ENCODE data around the gene TMEM207.

TMEM207 gene

DNA sequence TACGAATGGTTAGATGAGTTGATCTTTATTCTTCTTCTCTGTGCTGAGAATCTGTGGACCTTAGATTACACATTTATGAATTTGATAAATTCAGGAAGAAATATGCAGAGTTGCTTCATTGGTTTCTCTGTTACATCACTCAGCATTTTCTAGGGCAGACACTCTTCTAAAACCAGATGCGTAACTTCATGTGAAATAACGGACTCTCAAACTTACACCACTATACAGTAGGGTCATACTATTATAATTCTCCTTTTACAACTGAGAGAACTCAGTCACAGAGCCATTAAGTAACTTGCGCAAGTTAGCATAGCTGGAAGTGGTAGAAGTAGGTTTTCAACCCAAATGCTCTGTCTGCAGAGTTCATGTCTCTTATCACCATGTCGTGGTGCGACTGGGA lies 5.7 kb downstream of the TMEM207 start:
- no peak for FAIRE-seq

DNA sequence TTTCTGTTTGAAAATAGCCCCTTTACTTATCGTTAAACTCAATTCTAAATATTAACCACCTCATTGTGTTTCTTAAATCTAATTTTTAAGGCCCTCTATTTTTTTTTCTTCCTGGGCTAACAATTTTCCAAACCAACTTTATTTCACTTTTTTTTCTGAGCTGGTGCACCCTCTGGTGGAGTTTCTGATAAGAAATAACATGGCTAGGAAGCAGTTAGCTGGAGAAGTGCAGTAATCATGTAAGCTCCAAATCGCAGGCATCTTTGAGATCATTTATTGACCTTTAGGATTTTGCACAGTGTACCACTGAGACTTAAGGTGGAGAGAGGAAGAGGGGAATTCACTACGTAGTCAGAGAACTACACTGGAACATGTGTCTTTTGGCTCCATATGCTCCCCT lies 6.4 kb downstream of the TMEM207 start:
- FAIRE-seq, result no peak

DNA sequence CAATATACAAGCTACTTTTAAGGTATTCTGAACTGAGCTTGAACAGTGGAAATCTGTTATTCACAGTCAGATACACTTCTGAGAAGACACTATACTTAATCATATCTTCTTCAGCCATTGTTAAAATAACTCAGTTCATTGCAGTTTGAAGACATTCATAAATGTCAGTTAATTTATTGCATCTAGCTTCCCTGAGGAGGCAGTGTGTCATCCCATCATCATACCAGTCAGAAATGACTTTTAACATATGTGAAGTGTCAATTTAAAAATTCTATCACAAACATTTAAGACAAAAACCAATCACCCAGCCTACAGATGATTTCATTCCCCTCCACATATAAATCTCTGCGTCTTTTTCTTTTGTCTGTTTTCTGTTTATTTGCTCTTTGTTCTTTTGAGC lies 7.5 kb downstream of the TMEM207 start:
- no peak for FAIRE-seq

DNA sequence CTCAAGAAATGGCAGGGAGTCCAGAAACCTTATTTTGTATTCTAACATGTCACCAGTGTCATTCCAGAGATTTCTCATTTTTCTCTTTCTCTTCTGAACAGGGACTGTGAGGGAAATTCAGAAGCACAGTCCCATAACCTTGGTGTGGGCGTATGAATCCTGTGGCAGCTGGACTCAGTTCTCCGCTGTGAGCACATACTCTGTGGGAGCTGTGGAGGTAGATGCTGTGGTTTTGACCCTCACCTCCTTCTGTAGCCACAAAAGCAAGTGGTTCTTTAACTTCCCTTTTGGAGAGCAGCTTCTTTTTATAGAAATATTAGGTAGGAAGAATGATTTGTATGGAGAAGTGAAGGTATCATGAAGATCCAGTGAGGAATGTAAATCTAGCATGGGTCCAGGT lies 13.4 kb downstream of the TMEM207 start:
- no peak for FAIRE-seq

DNA sequence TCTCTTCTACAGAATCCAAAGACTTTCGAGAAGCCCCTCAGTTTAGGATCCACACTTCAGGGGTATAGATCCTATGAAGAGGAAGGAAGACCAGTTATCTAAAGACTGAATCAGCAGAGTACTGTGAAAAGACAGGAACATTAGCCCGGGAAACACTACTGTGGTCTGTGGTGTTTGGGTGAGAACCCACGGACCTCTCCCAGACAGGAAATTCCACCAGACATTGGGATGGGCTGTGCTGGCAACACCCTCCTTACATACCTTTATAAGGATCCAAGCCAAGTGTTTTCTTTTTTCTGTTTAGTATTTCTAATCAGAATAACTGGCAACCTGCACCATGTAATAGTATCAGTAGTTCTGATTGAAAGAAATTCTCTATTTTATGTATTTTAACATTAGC lies 14.1 kb downstream of the TMEM207 start:
- FAIRE-seq, result no peak

DNA sequence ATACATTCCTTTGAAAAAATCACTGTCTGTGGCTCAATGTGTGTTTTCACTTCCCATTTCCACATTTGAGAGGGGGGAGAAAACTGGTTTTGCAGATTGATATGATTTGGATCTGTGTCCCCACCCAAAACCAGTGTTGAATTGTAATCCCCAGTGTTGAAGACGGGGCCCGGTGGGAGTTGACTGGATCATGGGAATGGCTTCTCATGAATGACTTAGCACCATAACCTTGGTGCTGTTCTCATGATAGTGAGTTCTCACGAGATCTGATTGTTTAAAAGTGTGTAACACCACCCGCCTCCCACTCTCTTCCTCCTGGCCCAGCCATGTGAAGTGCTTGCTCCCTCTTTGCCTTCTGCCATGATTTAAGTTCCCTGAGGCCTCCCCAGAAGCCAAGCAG lies 16.1 kb downstream of the TMEM207 start:
- FAIRE-seq, result no peak

DNA sequence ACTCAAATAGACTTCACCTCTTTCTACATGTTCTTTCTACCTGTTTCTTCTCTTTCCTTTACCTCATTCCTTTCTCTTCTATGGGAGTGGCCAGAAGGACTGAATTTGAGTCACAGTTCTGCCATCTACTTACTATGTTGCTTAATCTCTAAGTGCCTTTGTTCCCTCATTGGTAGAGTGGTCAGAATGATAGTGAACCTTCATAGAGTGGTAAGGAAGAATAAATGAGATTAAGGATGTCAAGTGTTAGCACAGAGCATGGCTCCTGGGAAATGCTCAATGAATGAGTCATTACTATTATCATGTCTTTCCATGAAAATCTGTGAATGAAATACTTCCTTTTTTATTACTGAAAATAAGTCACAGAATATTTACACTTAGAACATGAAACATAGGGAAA lies 17.5 kb downstream of the TMEM207 start:
- FAIRE-seq, result no peak

DNA sequence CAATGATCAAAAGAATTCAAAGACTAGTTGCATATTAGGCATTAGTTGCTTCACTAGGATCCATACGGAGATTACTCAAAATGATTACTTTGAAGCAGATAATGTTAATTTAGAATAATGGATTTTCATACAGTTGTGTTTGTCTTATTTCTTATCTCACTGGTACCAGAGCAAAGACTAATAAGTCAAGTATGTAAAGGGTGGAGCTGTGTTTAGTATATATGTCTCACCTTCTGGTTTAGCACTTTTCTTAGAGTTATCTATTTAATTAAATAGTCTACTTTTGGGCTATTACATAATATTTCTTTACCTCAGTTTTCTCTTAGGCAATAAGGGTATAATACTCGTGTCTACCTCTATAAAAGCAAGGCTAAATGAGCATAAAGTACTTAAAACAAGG lies 18.8 kb downstream of the TMEM207 start:
- no peak for FAIRE-seq

DNA sequence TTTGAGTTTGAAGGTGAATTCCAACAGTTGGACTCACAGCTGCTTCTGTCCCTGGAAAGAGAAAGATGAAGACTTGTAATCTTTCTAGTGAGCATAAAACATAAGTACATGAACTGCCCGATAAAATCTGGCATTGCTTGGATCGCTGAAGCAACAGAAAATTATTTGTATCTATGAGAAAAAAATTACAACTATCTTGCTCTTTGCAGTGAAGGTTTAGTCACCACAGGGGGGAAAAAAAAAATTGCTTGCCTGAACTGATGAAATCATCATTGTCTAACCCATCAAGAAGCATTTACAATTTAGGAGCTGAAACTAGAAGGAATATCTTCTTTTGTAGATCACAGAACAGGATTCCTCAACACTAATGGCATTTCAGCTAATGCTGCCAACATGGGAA lies 20.0 kb downstream of the TMEM207 start:
- FAIRE-seq, result no peak

DNA sequence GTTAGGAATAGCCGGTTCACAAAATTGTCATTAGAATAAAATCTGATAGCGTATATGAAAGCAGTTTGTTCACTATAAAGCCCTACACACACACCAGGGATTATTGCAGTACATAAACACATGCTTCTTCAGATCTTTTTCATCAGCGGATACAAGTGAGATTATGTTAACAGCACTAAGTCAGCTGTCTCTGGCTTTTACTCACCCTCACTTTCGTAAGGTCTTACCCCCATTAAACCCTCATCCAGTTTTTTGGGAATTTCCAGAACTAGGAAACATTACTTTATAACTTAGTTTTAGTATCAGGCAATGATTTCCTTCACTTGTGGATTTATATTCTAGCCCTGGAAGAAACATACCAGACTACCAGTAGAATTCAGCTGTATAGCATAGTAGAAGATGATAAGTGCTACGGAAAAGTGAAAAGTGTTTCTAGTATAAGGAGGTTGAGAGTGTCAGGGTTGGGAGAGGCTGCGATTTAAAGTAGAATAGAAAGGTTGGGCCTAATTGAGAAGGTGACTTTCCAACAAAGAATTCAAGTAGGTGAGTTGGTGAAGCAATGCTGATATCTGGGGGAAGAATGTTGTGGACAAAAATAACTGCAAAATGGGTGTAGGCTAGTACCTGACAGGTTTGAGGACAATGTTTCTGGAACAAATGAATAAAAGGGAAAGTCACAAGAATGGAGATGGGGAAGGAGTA lies 22.7 kb downstream of the TMEM207 start:
- no peak for FAIRE-seq

DNA sequence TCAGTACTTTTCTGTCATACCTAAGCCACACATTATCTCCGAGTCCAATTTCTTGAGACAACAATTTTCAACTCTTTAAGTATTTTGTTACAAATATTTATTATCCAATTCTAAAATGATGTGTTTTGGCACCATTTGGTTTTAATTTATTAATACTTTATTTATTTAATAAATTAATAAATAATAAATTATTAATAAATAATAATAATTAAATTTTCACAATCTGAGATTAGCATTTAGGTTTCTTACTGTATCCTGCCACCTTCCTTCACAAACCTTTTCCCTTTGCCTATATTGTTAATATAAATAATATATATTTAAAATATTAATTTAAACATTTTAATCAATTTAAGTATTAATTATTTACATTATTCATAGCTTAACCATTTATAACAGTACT lies 23.9 kb downstream of the TMEM207 start:
- FAIRE-seq, result peak; percentile 60

DNA sequence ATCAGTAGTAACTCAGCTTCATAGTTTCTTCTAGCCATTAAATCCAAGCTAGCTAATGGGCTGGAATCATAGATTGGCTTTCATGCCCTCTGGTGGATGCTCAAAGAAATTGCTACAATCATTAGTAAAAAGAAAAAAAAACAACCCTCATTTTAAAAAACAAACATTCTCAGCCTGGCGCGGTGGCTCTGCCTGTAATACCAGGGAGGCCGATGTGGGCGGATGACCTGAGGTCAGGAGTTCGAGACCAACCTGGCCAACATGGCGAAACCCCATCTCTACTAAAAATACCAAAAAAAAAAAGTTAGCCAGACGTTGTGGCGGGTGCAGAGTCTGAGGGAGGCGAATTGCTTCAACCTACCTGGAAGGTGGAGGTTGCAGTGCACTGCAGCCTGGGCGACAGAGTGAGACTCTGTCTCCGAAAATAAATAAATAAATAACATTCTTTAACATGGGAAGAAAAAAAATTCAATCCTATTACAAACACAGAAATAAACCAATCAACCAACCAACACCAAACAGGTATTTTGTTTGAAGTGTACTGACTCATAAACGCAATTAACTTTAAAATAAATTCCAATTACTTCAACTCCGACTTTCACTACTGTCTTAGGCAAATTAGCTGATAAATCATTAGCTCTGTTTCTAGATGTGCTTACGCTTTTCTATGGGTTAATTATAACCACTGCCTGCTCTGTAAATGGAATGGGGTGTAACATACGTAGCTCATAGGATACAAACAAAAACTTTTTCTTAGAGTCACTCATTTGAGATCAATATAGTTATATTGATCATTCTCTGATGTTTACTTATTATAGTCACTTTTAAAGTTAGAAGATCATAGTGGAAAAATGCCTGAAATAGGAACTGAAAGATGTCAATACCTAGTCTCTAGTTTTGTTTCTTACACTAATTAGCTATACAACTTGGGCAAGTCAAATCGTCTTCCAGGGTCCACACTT lies 24.9 kb downstream of the TMEM207 start:
- FAIRE-seq, result peak; percentile 92

DNA sequence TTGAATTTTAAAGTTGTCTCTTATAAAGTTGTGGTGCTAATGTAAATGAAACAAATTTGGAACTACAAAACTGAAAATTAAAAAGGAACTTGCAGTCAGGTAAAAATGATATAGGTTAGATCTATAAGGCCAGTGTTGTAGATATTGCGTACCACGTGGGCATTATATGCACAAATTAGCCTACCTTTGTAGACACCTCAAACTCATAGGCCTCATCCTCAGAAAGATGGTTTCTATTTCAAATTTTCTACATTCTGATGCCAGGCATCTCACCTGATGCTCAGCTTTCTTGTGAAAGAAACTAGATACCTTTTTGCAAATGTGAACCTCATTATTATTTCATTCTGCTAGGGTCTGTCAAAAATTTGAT lies 25.6 kb downstream of the TMEM207 start:
- FAIRE-seq, result no peak

DNA sequence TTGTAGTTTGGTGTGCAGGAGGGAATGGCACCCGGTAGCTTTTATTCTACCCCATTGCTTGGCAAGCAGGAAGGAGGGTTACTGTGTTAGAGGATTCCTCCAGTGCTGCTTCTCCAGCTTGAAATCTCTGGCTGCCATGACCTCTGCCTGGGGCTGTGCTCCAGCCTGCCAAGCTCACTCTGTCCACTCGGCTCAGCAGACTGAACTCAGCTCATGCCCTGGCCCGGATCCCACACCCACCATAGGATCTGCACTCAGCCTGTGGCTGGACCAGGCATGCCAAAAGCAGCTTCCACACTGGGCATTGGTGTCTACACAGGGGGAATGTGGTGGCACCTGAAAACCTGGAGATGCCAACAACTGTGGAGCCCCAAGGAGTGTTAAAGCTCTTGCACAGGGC lies 35.4 kb downstream of the TMEM207 start:
- FAIRE-seq, result no peak

DNA sequence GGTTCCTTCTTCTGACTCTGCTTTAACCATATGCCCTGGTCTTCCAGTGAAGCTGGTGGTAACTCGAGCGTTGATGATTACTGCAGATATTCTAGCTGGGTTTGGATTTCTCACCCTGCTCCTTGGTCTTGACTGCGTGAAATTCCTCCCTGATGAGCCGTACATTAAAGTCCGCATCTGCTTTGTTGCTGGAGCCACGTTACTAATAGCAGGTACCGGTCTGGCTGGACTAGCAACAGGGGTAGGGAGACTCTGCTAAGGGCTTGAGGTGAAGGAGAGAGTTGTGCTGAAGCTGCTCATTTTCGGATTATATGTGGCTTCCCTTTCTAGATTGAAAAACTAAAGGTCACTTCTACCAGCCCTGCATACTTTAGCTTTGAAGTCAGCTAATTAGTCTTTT lies 45.0 kb downstream of the TMEM207 start:
- FAIRE-seq, result no peak

DNA sequence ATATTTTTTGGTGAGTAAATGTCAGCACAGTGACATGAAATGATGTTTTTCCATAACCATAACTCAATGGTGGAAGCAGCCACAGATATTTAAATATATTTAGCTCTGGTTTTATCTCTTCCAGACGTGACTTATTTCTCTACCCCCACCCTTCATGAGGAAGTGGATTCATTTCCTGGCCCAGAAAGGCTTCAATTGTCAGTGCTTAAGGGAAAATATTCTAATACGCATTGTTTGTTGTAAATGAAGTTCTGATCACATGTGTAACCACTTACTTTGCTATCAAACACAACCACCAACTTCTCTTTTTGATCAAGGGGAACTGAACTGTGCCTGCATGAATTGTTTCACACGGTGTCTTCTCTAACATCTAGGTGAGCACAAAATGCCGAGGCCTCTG lies 47.7 kb downstream of the TMEM207 start:
- no peak for FAIRE-seq

DNA sequence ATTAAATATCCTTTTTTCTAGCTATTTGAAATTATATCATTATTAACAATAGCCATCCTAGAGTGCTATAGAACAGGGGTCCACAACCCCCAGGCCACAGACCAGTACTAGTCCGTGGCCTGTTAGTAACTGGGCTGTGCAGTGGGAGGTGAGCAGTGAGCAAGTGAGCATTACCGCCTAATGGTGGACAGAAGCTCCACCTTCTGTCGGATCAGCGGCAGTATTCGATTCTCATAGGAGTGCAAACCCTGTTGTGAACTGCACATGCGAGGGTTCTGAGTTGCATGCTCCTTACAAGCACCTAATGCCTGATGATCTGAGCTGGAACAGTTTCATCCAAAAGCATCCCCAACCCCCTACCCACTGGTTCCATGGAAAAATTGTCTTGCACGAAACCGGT lies 50.0 kb downstream of the TMEM207 start:
- FAIRE-seq, result no peak

DNA sequence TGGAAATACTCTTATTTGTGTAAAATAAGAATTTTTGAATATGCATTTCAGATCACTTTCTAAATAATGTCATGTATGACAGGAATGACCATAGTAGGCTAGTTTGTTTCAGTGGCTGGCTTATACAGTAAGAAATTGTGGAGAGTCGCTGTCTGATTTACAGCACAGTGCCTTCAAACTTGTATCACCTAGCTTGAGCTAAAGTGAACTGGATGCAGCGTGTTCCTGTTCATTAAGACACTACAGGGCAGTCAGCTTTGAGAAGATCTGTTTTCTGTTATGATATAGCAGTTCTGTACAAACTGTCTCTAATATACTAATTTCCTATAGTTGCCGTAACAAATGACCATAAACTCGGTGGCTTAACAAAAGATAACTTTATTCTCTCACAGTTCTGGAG lies 51.8 kb downstream of the TMEM207 start:
- no peak for FAIRE-seq

DNA sequence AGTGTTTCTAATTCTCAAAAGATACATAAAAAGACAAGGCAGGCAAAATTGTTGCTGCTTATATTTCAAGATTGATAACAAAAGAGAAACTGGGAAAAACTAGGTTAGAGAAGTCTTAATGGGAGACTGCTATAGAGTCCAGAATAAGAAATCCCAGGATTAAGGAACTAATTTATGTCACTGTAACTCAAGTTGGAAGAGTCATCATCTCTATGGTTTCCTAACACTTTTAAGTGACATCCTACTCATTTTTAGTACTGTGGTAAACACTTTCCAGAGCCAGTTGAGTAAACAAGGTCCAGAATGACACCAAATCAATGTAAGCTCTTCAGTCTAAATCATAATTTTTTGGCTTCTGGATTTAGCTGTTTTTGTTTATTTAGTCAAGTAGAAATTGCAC lies 53.7 kb downstream of the TMEM207 start:
- FAIRE-seq, result no peak

DNA sequence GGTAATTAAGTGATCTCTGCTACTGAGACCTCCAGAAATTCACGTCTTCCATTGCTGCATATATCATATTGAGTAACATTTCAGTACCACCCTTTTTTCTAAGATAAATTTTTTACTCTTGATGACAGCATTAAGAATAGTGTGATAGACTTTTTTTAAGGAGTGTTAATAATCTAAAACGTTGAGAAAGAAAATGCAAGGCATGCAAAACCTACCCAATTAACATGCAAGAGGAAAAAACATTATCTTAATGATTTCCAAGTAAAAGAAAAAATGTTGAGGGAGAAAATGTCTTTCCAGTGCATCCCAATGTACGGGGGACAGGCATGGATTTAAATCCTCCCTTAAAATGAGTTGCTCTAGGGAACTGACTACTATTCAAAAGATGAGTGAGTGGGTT lies 61.0 kb downstream of the TMEM207 start:
- no peak for FAIRE-seq

DNA sequence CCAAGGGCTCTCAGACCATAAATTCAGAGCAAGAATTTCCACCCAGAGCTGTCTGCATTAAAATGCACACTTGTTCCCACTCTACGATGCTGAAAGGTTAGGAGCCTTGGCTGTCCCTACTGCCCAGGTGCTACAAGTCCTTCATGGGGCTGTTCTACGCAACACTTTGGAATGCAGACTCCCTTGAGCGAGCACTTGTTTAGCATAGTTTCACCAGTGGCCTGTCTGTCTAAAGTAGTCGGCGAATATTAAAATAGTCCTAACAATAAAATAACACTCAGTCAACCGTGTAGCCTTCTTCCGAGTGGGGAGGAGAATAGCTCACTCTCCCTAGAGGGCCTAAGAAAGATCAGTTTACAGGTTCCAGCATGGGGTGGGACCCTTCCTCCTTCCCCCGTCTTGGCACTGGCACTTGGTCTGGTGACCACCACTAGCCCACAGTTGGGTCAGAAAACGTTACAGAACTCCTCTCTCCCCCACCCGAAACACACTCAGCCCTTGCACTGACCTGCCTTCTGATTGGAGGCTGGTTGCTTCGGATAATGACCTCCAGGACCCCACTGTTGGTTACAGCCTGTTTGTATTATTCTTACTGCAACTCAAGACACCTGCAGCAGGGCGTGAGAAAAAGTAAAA lies 62.0 kb downstream of the TMEM207 start, which contains the start of gene CLDN16:
CLDN16 (plus strand) TSS at position 586 of the 636 bp plus-strand sequence. CDS start 167 bp downstream, outside the sequence.
- FAIRE-seq, result no peak

DNA sequence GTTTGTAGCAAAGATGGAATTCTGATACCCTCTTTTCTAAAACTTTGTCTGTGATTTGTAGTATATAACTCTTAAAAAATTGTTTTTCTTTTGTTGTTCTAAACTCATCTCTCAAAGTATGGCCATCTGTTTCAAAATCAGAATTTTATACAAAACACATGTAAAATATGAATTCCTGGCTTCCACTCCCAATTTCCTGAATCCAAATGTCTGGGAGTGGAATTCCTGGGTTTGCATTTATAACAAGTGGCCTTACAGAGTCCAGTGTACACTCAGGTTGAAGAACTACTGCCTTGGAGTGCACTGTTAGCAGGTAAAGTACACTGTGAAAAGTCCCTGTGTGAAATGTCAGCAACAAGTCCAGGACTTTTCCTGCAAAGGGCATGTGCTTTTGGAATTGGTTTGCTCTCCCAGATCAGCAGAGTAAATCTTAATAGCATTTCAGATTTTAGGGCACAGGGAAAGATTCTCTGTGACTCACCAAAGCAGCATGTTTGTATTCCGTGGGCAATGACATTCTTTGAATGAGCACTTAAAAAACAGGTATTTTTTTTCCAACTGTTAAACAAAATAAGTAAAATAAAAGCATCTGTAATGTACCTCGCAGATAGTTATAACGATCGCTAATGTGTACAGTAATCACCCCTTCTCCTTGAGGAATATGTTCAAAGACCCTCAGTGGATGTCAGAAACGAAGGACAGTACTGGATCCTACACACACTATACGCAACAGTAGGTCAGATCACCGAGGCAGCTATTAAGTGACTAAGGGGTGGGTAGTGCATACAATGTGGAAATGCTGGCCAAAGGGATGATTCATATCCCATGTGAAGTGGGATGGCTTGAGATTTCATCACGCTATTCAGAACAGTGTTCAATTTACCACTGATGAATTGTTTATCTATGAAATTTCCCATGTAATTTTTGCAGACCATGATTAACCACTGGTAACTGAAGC lies 63.7 kb downstream of the TMEM207 start:
- no peak for FAIRE-seq
